GM12892 (cell line): ENCODE data around the gene OR5A2.

ENCODE experiments used
- POLR2A ChIP-seq: IDR thresholded peaks from 2 replicates; pipeline ENCODE4 v1.6.1; 2011; ENCODE audit warnings: low read depth, low read length, control low read depth
- POLR2AphosphoS5 ChIP-seq: IDR thresholded peaks from 2 replicates; pipeline ENCODE4 v1.6.1; 2011; ENCODE audit warnings: low read depth, low read length, control low read depth
- TAF1 ChIP-seq: IDR thresholded peaks from 2 replicates; pipeline ENCODE4 v1.6.1; 2011; ENCODE audit warnings: low read depth, mild to moderate bottlenecking, control low read depth, low read length, borderline replicate concordance

- TF ChIP-seq POLR2A (no peak), POLR2AphosphoS5 (no peak), TAF1 (no peak)
These were observed 49.0 kb upstream of the OR5A2 start for GRCh38 chr11:59475176-59475575.
